OCI-LY7 (cell line): ENCODE data around the gene COQ4. TPM values are rescaled to one million over a fixed set of nuclear protein-coding genes. Genes with fewer than 3 reads are reported as not detected.

ENCODE experiments used
- BruUV-seq: library from RNA; stranded (reverse); fragments of 400-500 nt; replicated peaks from 2 replicates; lab custom pipeline; 2021; lab: Mats Ljungman, UMichigan
- CTCF ChIA-PET: fragments of 300-600 bp; sonication (Branson Sonifier 250); formaldehyde crosslinking; loops from one replicate; lab custom pipeline; 2022; ENCODE audit warnings: antibody characterized with exemption; ENCODE audit not compliant: unreplicated experiment; lab: Charles Lee
- POLR2A ChIA-PET: fragments of 300-600 bp; sonication (Branson Sonifier 250); formaldehyde crosslinking; loops from one replicate; lab custom pipeline; 2022; ENCODE audit warnings: antibody characterized with exemption; lab: Charles Lee
- DNase-seq: peaks from one replicate; pipeline ENCODE4 v3.0.0-alpha.2; 2015; ENCODE audit warnings: low spot score
- H2AFZ ChIP-seq: fragments of 200-600 bp; sonication (generic), shearing (Covaris generic); 2 replicates; pipeline ENCODE4 v1.6.1; 2014; ENCODE audit warnings: mild to moderate bottlenecking, antibody characterized with exemption, low read length, moderate library complexity
- H3K27ac ChIP-seq: fragments of 200-600 bp; sonication (generic); 2 replicates; pipeline ENCODE4 v1.5.1; 2014; ENCODE audit warnings: mixed run types, low read depth, mild to moderate bottlenecking, moderate library complexity, low read length, inconsistent platforms; ENCODE audit not compliant: poor library complexity, severe bottlenecking
- H3K36me3 ChIP-seq: fragments of 200-600 bp; sonication (generic); 2 replicates; pipeline ENCODE4 v1.6.1; 2014; ENCODE audit warnings: mild to moderate bottlenecking, antibody characterized with exemption, low read length, moderate library complexity, mixed read lengths; ENCODE audit not compliant: insufficient read depth
- H3K4me1 ChIP-seq: fragments of 200-600 bp; sonication (generic); 2 replicates; pipeline ENCODE4 v1.5.1; 2014; ENCODE audit warnings: mild to moderate bottlenecking, low read length; ENCODE audit not compliant: insufficient read depth, poor library complexity, severe bottlenecking
- H3K4me2 ChIP-seq: fragments of 200-600 bp; sonication (generic); 2 replicates; pipeline ENCODE4 v1.6.1; 2014; ENCODE audit warnings: mild to moderate bottlenecking, low read length
- H3K4me3 ChIP-seq: fragments of 200-600 bp; sonication (generic); 2 replicates; pipeline ENCODE4 v1.5.1; 2014; ENCODE audit warnings: mild to moderate bottlenecking, low read depth, low read length; ENCODE audit not compliant: poor library complexity, severe bottlenecking
- H3K79me2 ChIP-seq: fragments of 200-600 bp; sonication (generic); 2 replicates; pipeline ENCODE4 v1.6.1; 2016; ENCODE audit warnings: low read depth, mild to moderate bottlenecking, low read length, moderate library complexity, mixed read lengths; ENCODE audit not compliant: insufficient read depth
- H3K9me2 ChIP-seq: fragments of 200-600 bp; sonication (generic); 2 replicates; pipeline ENCODE4 v1.6.1; 2016; ENCODE audit warnings: mild to moderate bottlenecking, low read length, mixed read lengths; ENCODE audit not compliant: insufficient read depth
- H3K9me3 ChIP-seq: fragments of 200-600 bp; sonication (generic); 2 replicates; pipeline ENCODE4 v1.6.1; 2014; ENCODE audit warnings: mild to moderate bottlenecking, mixed run types, low read length, mixed read lengths
- H4K20me1 ChIP-seq: fragments of 200-600 bp; sonication (generic); 2 replicates; pipeline ENCODE4 v1.6.1; 2014; ENCODE audit warnings: mild to moderate bottlenecking, antibody characterized with exemption, low read length, moderate library complexity, mixed read lengths; ENCODE audit not compliant: insufficient read depth
- CTCF ChIP-seq: fragments of 200-600 bp; sonication (generic); conservative IDR thresholded peaks from 2 replicates; pipeline ENCODE4 v1.5.1; 2014; ENCODE audit warnings: mild to moderate bottlenecking, antibody characterized with exemption, low read length, moderate library complexity, mixed read lengths
- EZH2phosphoT487 ChIP-seq: fragments of 200-600 bp; sonication (generic); IDR thresholded peaks from 2 replicates; pipeline ENCODE4 v1.6.1; 2018; ENCODE audit warnings: low read depth, borderline replicate concordance, mild to moderate bottlenecking, mixed run types, antibody characterized with exemption, low read length, moderate library complexity, mixed read lengths
- intact Hi-C: fragments of 100-400 bp; cut with micrococcal nuclease; formaldehyde crosslinking; loops from one replicate; pipeline ENCODE4 v1.10.0; 2022; ENCODE audit not compliant: unreplicated experiment
- total RNA-seq, 2 experiments: library from RNA; depleted of rRNA in 1 of 2; stranded (reverse); fragments of >200 nt in 1 of 2; shearing (Covaris generic) in 1 of 2; gene quantifications; 2 replicates each; pipeline ENCODE4 v1.2.3, GENCODE V29; 2014 to 2022

The COQ4 gene
- total RNA-seq, 2 experiments from 2014 or later: 53.4 to 55.8 TPM

DNA sequence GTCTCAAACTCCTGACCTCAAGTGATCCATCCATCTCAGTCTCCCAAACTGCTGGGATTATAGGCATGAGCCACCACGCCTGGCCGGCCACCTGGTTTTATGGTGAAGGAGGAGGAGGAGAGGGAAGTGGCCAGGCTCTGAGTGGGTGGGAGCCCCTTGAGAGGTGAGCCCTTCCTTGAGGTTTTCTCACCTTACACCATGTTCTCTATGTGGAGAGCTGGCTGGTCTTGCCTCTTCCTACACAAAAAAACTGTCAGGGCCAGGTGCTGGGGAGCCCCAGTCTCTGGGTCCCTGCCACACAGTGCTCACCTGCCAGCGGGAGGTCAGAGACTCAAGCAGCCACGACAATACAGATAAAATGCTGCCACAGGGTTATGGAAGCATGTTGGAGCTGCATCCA is 28.5 kb upstream of the COQ4 start:
- Histone ChIP-seq H3K9me2 (no peaks in the 10 kb centered on the region), H3K79me2 (no peaks in the 10 kb centered on the region), H3K9me3 (no peaks in the 10 kb centered on the region), H2AFZ (no peak overlapping the region), H3K36me3 (no peaks in the 10 kb centered on the region), H3K4me3 (no peak overlapping the region), H3K27ac (no peak overlapping the region), H4K20me1 (no peaks in the 10 kb centered on the region), H3K4me2 (no peak overlapping the region), H3K4me1 (peaks cover 8% of the 10 kb centered on the region)
- DNase-seq: no peak
- ChIA-PET POLR2A (no interaction called here), CTCF (no interaction called here)
- TF ChIP-seq EZH2phosphoT487: no peak
- no peak for TF ChIP-seq CTCF
- BruUV-seq: no TSS peak
- intact Hi-C loops: loop anchor here (2.0 kb wide), 1 partner anchor 119 kb away; no protein-coding TSS in a partner anchor

DNA sequence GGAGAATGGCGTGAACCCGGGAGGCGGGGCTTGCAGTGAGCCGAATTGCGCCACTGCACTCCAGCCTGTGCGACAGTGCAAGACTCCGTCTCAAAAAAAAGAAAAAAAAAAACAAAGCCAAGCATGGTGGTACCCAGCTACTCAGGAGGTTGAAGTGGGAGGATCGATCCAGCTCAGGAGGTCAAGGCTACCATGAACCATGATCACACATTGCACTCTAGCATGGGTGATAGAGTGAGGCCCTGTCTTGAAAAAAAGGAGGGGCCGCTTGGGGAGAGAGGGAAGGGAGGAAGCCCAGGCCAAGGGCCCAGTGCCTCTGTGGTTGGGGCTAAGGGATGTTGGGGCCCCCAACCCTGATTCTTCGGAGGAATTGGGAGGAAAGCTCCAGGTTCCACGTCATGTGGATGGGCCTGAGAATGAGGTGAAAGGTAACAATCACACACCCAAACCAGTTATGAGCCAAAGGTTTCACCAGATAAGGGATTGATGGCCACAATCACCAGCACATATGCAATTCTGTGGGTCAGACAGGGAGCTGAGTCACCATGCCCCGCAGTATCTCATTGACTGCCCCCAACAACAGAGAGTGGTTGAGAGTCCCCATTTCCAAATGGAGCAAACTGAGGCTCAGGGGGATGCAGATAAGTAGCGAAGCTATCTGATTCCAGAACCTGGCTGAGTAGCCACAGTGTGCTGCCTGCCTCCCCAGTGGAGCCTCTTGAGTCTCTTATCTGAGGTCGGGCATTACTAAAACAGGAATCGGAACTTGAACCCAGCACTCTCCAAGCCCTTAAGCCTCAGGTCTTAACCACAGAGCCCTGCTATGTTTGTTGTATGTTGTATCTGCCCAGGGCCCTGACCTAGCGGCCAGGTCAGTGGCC is 26.1 kb upstream of the COQ4 start:
- TF ChIP-seq EZH2phosphoT487 (no peak), CTCF (no peak)
- Histone ChIP-seq H3K9me2 (no peaks in the 10 kb centered on the region), H3K27ac (no peak overlapping the region), H3K4me2 (no peak overlapping the region), H2AFZ (no peak overlapping the region), H3K36me3 (no peaks in the 10 kb centered on the region), H3K4me3 (no peak overlapping the region), H4K20me1 (no peaks in the 10 kb centered on the region), H3K9me3 (no peaks in the 10 kb centered on the region), H3K4me1 (peaks cover 8% of the 10 kb centered on the region), H3K79me2 (no peaks in the 10 kb centered on the region)
- no peak for DNase-seq
- BruUV-seq: no TSS peak
- POLR2A ChIA-PET: no interaction called here
- intact Hi-C loops: no loop called here
- CTCF ChIA-PET: no interaction called here

- Histone ChIP-seq H3K79me2 (no peaks in the 10 kb centered on the region), H3K9me2 (no peaks in the 10 kb centered on the region), H3K4me3 (no peak overlapping the region), H3K36me3 (no peaks in the 10 kb centered on the region), H3K4me2 (no peak overlapping the region), H3K4me1 (peaks cover 8% of the 10 kb centered on the region), H3K27ac (no peak overlapping the region), H3K9me3 (no peaks in the 10 kb centered on the region), H4K20me1 (no peaks in the 10 kb centered on the region), H2AFZ (no peak overlapping the region)
- intact Hi-C loops: no loop called here
- ChIA-PET POLR2A (no interaction called here), CTCF (no interaction called here)
- TF ChIP-seq CTCF (no peak), EZH2phosphoT487 (no peak)
- DNase-seq: no peak
- BruUV-seq: no TSS peak
These were observed 25.3 kb upstream of the COQ4 start for GRCh38 chr9:128297221-128297773.
